NB4 (cell line): Measurements from ENCODE around the gene ST7L.
A peak's percentile ranks its signal among the peaks of the same experiment; 100 is the strongest.

ENCODE experiments used
- DNase-seq: peaks from one replicate; pipeline ENCODE4 v3.0.0; 2010; ENCODE audit warnings: low read depth
- H3K4me3 ChIP-seq: one replicate; pipeline ENCODE4 v1.5.1; 2011; ENCODE audit warnings: mild to moderate bottlenecking, low read depth, low read length, moderate library complexity
- CTCF ChIP-seq: IDR thresholded peaks from one replicate; pipeline ENCODE4 v1.5.1; 2012; ENCODE audit warnings: low read depth, low read length
- MAX ChIP-seq: IDR thresholded peaks from 2 replicates; pipeline ENCODE4 v1.6.1; 2011; ENCODE audit warnings: low read depth, low read length
- MYC ChIP-seq: IDR thresholded peaks from 2 replicates; pipeline ENCODE4 v1.6.1; 2011; ENCODE audit warnings: low read depth, low read length
- POLR2A ChIP-seq: IDR thresholded peaks from 2 replicates; pipeline ENCODE4 v1.6.1; 2011; ENCODE audit warnings: mild to moderate bottlenecking; ENCODE audit not compliant: insufficient read length; ENCODE audit errors: extremely low read depth

The ST7L gene

GRCh38 chr1:112618721-112619517, at the start of gene ST7L:
Gene ST7L (minus strand): TSS chr1:112619141. CDS start chr1:112619113, 28 bp downstream.
- peak within 1 kb of the TSS; percentile 99 for H3K4me3 ChIP-seq
- TF ChIP-seq CTCF (no peak), MYC (peak; percentile 70), MAX (peak; percentile 39), POLR2A (peak; percentile 42)
- peak; percentile 76 for DNase-seq

GRCh38 chr1:112666946-112667345, 48.0 kb upstream of the ST7L start:
- no peak overlapping the region for H3K4me3 ChIP-seq
- no peak for TF ChIP-seq MYC
- TF ChIP-seq CTCF = no peak
- no peak for TF ChIP-seq POLR2A
- TF ChIP-seq MAX = no peak
- DNase-seq = no peak

GRCh38 chr1:112665857-112666256, 46.9 kb upstream of the ST7L start:
- H3K4me3 ChIP-seq = no peak overlapping the region
- TF ChIP-seq POLR2A = no peak
- no peak for TF ChIP-seq MYC
- no peak for TF ChIP-seq MAX
- TF ChIP-seq CTCF = no peak
- no peak for DNase-seq

GRCh38 chr1:112651205-112651604, 32.3 kb upstream of the ST7L start:
- TF ChIP-seq POLR2A = no peak
- no peak for TF ChIP-seq MYC
- TF ChIP-seq CTCF = no peak
- no peak for TF ChIP-seq MAX
- no peak for DNase-seq
- no peak overlapping the region for H3K4me3 ChIP-seq

- no peak for TF ChIP-seq POLR2A
- no peak for TF ChIP-seq MAX
- TF ChIP-seq CTCF = no peak
- TF ChIP-seq MYC = no peak
- H3K4me3 ChIP-seq = no peak overlapping the region
- DNase-seq = no peak
Observed at GRCh38 chr1:112646225-112646624, 27.3 kb upstream of the ST7L start.
